Neural progenitor cell (in vitro differentiated cells): ENCODE results near the gene CLEC9A. TPM values are rescaled to one million over a fixed set of nuclear protein-coding genes. Genes with fewer than 3 reads are reported as not detected.

Experiments
- DNase-seq: peaks from one replicate; pipeline ENCODE4 v3.0.0-alpha.2; 2016; ENCODE audit warnings: low spot score
- H2AFZ ChIP-seq: fragments of 200-600 bp; sonication (generic); replicated peaks from 2 replicates; pipeline ENCODE4 v1.6.1; 2016; ENCODE audit warnings: antibody characterized with exemption
- H3F3A ChIP-seq: fragments of 200-600 bp; sonication (generic); 2 replicates; pipeline ENCODE4 v1.6.1; 2016; ENCODE audit warnings: antibody characterized with exemption, low read depth
- H3K27ac ChIP-seq: fragments of 200-600 bp; sonication (generic); 2 replicates; pipeline ENCODE4 v1.5.1; 2016; ENCODE audit warnings: mild to moderate bottlenecking
- H3K27me3 ChIP-seq: fragments of 200-600 bp; sonication (generic); 2 replicates; pipeline ENCODE4 v1.6.1; 2016; ENCODE audit warnings: mild to moderate bottlenecking, moderate library complexity
- H3K36me3 ChIP-seq: fragments of 200-600 bp; sonication (generic); 2 replicates; pipeline ENCODE4 v1.5.1; 2016
- H3K4me1 ChIP-seq: fragments of 200-600 bp; sonication (generic); 2 replicates; pipeline ENCODE4 v1.6.1; 2016; ENCODE audit warnings: mixed run types
- H3K4me2 ChIP-seq: fragments of 200-600 bp; sonication (generic); 2 replicates; pipeline ENCODE4 v1.6.1; 2016
- H3K4me3 ChIP-seq: fragments of 200-600 bp; sonication (generic); 2 replicates; pipeline ENCODE4 v1.5.1; 2016
- H3K79me2 ChIP-seq: fragments of 200-600 bp; sonication (generic); 2 replicates; pipeline ENCODE4 v1.6.1; 2016; ENCODE audit warnings: low read depth
- H3K9ac ChIP-seq: fragments of 200-600 bp; sonication (generic); 2 replicates; pipeline ENCODE4 v1.6.1; 2016
- H3K9me3 ChIP-seq: fragments of 200-600 bp; sonication (generic); 2 replicates; pipeline ENCODE4 v1.5.1; 2016; ENCODE audit warnings: low read depth
- H4K20me1 ChIP-seq: fragments of 200-600 bp; sonication (generic); 2 replicates; pipeline ENCODE4 v1.6.1; 2016; ENCODE audit warnings: low read depth
- H3K27ac Mint-ChIP-seq: 3 replicates; pipeline ENCODE4 v1.8.0; 2021; ENCODE audit warnings: mixed read lengths
- H3K27me3 Mint-ChIP-seq: 2 replicates; pipeline ENCODE4 v1.8.0; 2022; ENCODE audit warnings: low read depth, mild to moderate bottlenecking, inconsistent platforms, moderate library complexity, mixed read lengths; ENCODE audit not compliant: insufficient read depth
- H3K36me3 Mint-ChIP-seq: 3 replicates; pipeline ENCODE4 v1.8.0; 2021; ENCODE audit warnings: mixed read lengths
- H3K4me1 Mint-ChIP-seq: 3 replicates; pipeline ENCODE4 v1.8.0; 2021; ENCODE audit warnings: mixed read lengths
- H3K4me3 Mint-ChIP-seq: 3 replicates; pipeline ENCODE4 v1.8.0; 2021; ENCODE audit warnings: mild to moderate bottlenecking, moderate library complexity, mixed read lengths
- H3K9me3 Mint-ChIP-seq: 3 replicates; pipeline ENCODE4 v1.8.0; 2020; ENCODE audit warnings: mixed read lengths
- CTCF ChIP-seq: fragments of 200-600 bp; sonication (generic); IDR thresholded peaks from 2 replicates; pipeline ENCODE4 v1.5.1; 2017; ENCODE audit warnings: antibody characterized with exemption, mild to moderate bottlenecking
- EZH2 ChIP-seq: fragments of 200-600 bp; sonication (generic); IDR thresholded peaks from 2 replicates; pipeline ENCODE4 v1.6.1; 2017; ENCODE audit warnings: antibody characterized with exemption, mild to moderate bottlenecking, moderate library complexity
- EZH2phosphoT487 ChIP-seq: fragments of 200-600 bp; sonication (generic); IDR thresholded peaks from 2 replicates; pipeline ENCODE4 v1.6.1; 2017; ENCODE audit warnings: antibody characterized with exemption
- total RNA-seq: library from RNA; depleted of rRNA; stranded (reverse); fragments of >200 nt; gene quantifications from 2 replicates; pipeline ENCODE4 v1.2.3, GENCODE V29; 2015; ENCODE audit warnings: low replicate concordance

Gene CLEC9A
- total RNA-seq, 1 donor from 2014 or later: not detected

DNA sequence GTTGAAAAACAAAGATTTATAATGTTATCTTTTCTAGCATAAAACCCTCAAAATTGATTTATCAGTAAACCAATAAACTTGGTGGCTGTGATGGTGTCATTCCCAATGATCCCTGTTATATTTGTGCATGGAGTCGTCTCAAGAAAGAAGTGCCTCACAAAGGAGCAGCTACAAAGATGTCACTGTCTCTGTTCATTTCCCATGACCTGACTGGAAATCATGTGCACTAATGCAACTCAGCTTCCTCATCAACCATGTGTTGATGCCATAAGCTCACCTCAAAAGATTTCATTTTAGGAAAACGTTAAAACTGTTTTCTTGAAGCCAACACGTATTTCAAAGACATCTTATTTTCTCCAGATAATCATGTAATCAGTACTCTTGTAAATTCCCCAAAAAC, 39.5 kb downstream of the CLEC9A start:
- no peaks in the 10 kb centered on the region for H3K36me3 Mint-ChIP-seq
- Histone ChIP-seq H3K4me1 (peaks cover 6% of the 10 kb centered on the region), H3K9me3 (no peaks in the 10 kb centered on the region), H4K20me1 (no peaks in the 10 kb centered on the region), H3K9ac (no peak overlapping the region), H3K27me3 (no peaks in the 10 kb centered on the region), H3K79me2 (no peaks in the 10 kb centered on the region), H3K4me3 (no peak overlapping the region), H3F3A (no peaks in the 10 kb centered on the region), H2AFZ (no peak overlapping the region), H3K27ac (no peak overlapping the region), H3K36me3 (no peaks in the 10 kb centered on the region), H3K4me2 (no peak overlapping the region)
- no peaks in the 10 kb centered on the region for H3K9me3 Mint-ChIP-seq
- TF ChIP-seq EZH2 (no peak), CTCF (no peak), EZH2phosphoT487 (no peak)
- H3K27ac Mint-ChIP-seq: no peak overlapping the region
- DNase-seq: no peak
- no peaks in the 10 kb centered on the region for H3K27me3 Mint-ChIP-seq
- H3K4me3 Mint-ChIP-seq: no peak overlapping the region
- H3K4me1 Mint-ChIP-seq: peaks cover 7% of the 10 kb centered on the region

GRCh38 chr12:10070380-10070779, 39.9 kb downstream of the CLEC9A start:
- H3K36me3 ChIP-seq: no peaks in the 10 kb centered on the region
- no peak overlapping the region for H3K27ac ChIP-seq
- Mint-ChIP-seq H3K36me3 (no peaks in the 10 kb centered on the region), H3K4me1 (peaks cover 7% of the 10 kb centered on the region), H3K27me3 (no peaks in the 10 kb centered on the region), H3K4me3 (no peak overlapping the region), H3K9me3 (no peaks in the 10 kb centered on the region), H3K27ac (no peak overlapping the region)
- H2AFZ ChIP-seq: no peak overlapping the region
- no peaks in the 10 kb centered on the region for H3K79me2 ChIP-seq
- no peaks in the 10 kb centered on the region for H3K27me3 ChIP-seq
- no peak for DNase-seq
- no peak overlapping the region for H3K4me2 ChIP-seq
- H3K9ac ChIP-seq: no peak overlapping the region
- H3F3A ChIP-seq: no peaks in the 10 kb centered on the region
- H3K4me1 ChIP-seq: peaks cover 6% of the 10 kb centered on the region
- H4K20me1 ChIP-seq: no peaks in the 10 kb centered on the region
- no peak for TF ChIP-seq EZH2
- no peak for TF ChIP-seq CTCF
- no peak for TF ChIP-seq EZH2phosphoT487
- no peak overlapping the region for H3K4me3 ChIP-seq
- H3K9me3 ChIP-seq: no peaks in the 10 kb centered on the region

- no peak overlapping the region for H3K4me3 Mint-ChIP-seq
- Histone ChIP-seq H3K9me3 (no peaks in the 10 kb centered on the region), H3K4me3 (no peak overlapping the region), H3F3A (no peaks in the 10 kb centered on the region), H3K27me3 (no peaks in the 10 kb centered on the region), H2AFZ (peak overlapping the region; percentile 27), H3K36me3 (no peaks in the 10 kb centered on the region), H3K9ac (no peak overlapping the region), H3K27ac (no peak overlapping the region), H3K4me1 (peaks cover 6% of the 10 kb centered on the region), H3K79me2 (no peaks in the 10 kb centered on the region), H3K4me2 (no peak overlapping the region), H4K20me1 (no peaks in the 10 kb centered on the region)
- no peaks in the 10 kb centered on the region for H3K9me3 Mint-ChIP-seq
- no peak for DNase-seq
- peaks cover 7% of the 10 kb centered on the region for H3K4me1 Mint-ChIP-seq
- no peaks in the 10 kb centered on the region for H3K36me3 Mint-ChIP-seq
- H3K27me3 Mint-ChIP-seq: no peaks in the 10 kb centered on the region
- no peak overlapping the region for H3K27ac Mint-ChIP-seq
- no peak for TF ChIP-seq CTCF
- TF ChIP-seq EZH2phosphoT487: no peak
Observed at GRCh38 chr12:10072131-10072530, 41.6 kb downstream of the CLEC9A start.

GRCh38 chr12:10073261-10073660, 42.8 kb downstream of the CLEC9A start:
- Histone ChIP-seq H3F3A (no peaks in the 10 kb centered on the region), H4K20me1 (no peaks in the 10 kb centered on the region), H3K27me3 (no peaks in the 10 kb centered on the region), H3K9me3 (no peaks in the 10 kb centered on the region), H3K4me3 (no peak overlapping the region), H3K4me2 (no peak overlapping the region), H2AFZ (peak overlapping the region; percentile 46), H3K79me2 (no peaks in the 10 kb centered on the region), H3K9ac (no peak overlapping the region), H3K36me3 (no peaks in the 10 kb centered on the region), H3K27ac (no peak overlapping the region), H3K4me1 (peaks cover under 1% of the 10 kb centered on the region)
- H3K36me3 Mint-ChIP-seq: no peaks in the 10 kb centered on the region
- no peak overlapping the region for H3K4me3 Mint-ChIP-seq
- DNase-seq: no peak
- no peak overlapping the region for H3K27ac Mint-ChIP-seq
- no peaks in the 10 kb centered on the region for H3K27me3 Mint-ChIP-seq
- no peaks in the 10 kb centered on the region for H3K9me3 Mint-ChIP-seq
- H3K4me1 Mint-ChIP-seq: peaks cover under 1% of the 10 kb centered on the region
- TF ChIP-seq CTCF (no peak), EZH2 (no peak), EZH2phosphoT487 (no peak)
